Choroid plexus epithelial cell (primary cell): Measurements from ENCODE around the gene ZSCAN5B.

ENCODE experiments used
- DNase-seq: peaks from one replicate; pipeline ENCODE4 v3.0.0-alpha.2; 2010; ENCODE audit warnings: low read depth
- H3K4me3 ChIP-seq: 2 replicates; pipeline ENCODE4 v1.5.1; 2011; ENCODE audit warnings: low read depth, mild to moderate bottlenecking, control low read depth, low read length, moderate library complexity
- TF ChIP-seq, protein P1 (sequence below): conservative IDR thresholded peaks from 2 replicates; pipeline ENCODE4 v1.5.1; 2011; ENCODE audit warnings: low read depth, mild to moderate bottlenecking, control low read depth, inconsistent platforms, low read length, moderate library complexity

The ZSCAN5B gene

DNA sequence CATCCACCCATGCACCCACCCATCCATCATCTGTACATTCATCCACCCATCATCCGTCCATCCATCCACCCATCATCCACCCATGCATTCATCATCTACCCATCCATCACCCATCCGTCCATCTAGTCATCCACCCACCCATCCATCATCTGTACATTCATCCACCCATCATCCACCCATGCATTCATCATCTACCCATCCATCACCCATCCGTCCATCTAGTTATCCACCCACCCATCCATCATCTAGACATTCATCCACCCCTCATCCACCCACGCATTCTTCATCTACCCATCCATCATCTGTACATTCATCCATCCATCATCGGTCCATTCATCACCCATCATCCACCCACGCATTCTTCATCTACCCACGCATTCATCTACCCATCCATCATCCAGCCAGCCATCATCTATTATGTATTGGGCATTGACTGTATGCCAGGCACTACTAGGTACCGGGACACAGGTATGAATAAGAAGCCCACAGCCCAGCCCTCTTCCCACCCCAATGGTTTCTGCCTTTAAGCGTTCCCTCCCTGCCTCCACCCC is 38.5 kb downstream of the ZSCAN5B start:
- TF ChIP-seq, protein P1, sequence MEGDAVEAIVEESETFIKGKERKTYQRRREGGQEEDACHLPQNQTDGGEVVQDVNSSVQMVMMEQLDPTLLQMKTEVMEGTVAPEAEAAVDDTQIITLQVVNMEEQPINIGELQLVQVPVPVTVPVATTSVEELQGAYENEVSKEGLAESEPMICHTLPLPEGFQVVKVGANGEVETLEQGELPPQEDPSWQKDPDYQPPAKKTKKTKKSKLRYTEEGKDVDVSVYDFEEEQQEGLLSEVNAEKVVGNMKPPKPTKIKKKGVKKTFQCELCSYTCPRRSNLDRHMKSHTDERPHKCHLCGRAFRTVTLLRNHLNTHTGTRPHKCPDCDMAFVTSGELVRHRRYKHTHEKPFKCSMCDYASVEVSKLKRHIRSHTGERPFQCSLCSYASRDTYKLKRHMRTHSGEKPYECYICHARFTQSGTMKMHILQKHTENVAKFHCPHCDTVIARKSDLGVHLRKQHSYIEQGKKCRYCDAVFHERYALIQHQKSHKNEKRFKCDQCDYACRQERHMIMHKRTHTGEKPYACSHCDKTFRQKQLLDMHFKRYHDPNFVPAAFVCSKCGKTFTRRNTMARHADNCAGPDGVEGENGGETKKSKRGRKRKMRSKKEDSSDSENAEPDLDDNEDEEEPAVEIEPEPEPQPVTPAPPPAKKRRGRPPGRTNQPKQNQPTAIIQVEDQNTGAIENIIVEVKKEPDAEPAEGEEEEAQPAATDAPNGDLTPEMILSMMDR = no peak

DNA sequence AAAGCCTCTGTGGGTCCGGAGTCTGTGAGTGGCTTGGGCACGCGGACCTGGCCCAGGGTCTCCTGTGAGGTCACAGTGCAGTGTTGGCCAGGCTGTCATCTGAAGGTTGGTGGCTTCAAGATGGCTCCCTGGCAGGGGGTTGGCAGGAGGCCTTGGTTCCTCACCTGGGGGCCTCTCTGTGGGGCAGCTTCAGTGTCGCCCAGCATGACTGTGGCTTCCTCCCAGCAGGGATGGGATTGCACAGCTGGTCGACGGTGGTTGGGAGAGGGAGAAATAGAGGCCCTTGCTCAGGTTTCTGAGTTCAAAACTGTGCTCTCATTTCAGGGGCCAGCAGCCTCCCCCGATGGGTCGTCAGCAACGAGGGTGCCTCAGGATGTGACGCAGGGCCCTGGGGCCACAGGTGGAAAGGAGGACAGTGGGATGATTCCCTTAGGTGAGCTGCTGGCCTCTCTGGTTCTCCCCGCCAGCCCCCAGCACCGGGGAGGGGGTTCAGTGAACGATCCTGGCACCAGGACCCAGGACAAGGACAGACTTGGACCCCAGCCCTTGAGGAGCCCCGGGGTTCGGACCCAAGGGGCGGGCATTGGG is 39.3 kb downstream of the ZSCAN5B start:
- TF ChIP-seq, protein P1 = no peak
- H3K4me3 ChIP-seq = no peak overlapping the region
- no peak for DNase-seq

More for the DNA sequence above, 38.5 kb downstream of the ZSCAN5B start:
- H3K4me3 ChIP-seq = no peak overlapping the region
- no peak for DNase-seq

GRCh38 chr19:56156768-56157167 is 40.8 kb downstream of the ZSCAN5B start:
- TF ChIP-seq, protein P1 = no peak
- no peak overlapping the region for H3K4me3 ChIP-seq
- DNase-seq = no peak

DNA sequence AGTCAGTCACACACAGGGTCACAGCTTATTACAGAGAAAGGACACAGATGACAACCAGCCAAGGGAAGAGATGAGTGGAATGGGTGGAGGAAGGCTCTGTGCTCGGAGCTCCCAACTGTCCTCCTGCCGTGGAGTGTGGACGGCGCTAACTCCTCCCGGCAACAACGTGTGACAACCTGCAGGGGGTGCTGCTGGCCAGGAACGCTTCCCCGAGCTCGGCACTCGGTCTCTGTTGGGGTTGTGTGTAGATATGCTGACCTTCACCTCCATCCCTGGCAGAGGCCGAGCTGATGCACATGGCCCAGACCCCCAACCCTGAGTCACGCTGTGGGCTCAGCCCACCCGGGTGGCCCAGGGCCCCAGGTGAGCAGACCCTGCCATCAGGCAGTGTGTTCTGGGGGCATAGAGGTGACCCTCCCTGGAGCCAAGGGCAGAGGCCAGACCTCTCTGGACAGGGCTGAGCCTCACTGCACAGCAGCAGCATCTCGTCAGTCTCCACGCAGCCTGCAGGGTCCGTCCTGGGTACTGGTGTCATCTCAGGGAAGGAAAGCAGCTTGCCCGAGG is 42.4 kb downstream of the ZSCAN5B start:
- TF ChIP-seq, protein P1 = peak; percentile 62
- H3K4me3 ChIP-seq = no peak overlapping the region
- DNase-seq = peak; percentile 21

DNA sequence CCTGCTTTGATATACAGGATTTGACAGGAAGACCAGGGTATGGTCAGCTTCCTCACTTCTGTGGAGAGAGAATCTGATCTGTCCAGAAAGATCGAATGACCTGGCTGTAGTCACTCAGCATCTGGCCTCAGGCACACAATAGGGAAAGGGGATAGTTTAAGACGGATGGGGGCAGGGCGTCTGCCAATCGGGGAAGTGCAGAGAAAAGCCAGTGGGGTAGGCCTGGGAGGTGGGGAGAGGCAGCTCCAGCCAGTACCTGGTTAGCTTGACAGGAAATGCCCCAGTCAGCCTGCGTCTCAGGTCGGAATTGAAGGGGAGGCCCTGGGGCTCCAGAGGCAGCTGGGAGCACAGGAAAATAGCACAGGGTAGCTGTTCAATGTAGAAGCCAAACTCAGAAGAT is 44.1 kb downstream of the ZSCAN5B start:
- H3K4me3 ChIP-seq = no peak overlapping the region
- peak; percentile 46 for DNase-seq
- TF ChIP-seq, protein P1 = no peak

- H3K4me3 ChIP-seq = no peak overlapping the region
- TF ChIP-seq, protein P1 = no peak
- DNase-seq = no peak
These were observed 44.9 kb downstream of the ZSCAN5B start for GRCh38 chr19:56152644-56153043.

DNA sequence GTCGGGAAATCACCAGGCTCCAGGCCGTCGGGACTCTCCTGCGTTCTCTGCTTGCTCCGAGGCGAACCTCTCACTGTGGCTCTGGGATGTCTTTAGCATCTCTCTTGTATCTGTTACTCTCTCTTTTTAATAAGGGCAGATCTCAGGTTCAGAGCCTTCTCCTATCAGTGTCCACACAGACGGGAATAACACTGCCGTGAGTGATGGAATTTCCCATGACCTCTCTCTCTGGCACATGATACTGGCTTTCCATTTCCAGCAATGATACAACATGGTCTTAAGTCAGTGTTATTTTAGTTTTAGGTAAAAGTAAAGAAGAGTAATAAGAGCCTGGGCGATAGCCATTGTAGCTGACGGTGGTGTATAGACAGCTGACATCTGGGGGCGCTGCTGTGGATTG is 47.2 kb downstream of the ZSCAN5B start:
- TF ChIP-seq, protein P1 = no peak
- no peak for DNase-seq
- H3K4me3 ChIP-seq = no peak overlapping the region
